ENCODE data around the gene PAEP. TPM values are rescaled to one million over a fixed set of nuclear protein-coding genes. Genes with fewer than 3 reads are reported as not detected.

Gene PAEP
- total RNA-seq, 1 donor from 2014 or later = 0.39 TPM

GRCh38 chr9:135602789-135603481 is 41.4 kb downstream of the PAEP start:
- no peak overlapping the region for H3K4me2 ChIP-seq (ENCODE audit: low read length)

GRCh38 chr9:135604437-135605237 is 43.1 kb downstream of the PAEP start:
- Histone ChIP-seq H3K4me3 (ENCODE audit: insufficient read depth, low read depth, low read length) (no peak overlapping the region), H3K9me3 (ENCODE audit: insufficient read depth, low read depth, low read length) (no peaks in the 10 kb centered on the region), H3K9ac (ENCODE audit: low read length) (no peak overlapping the region), H3K4me1 (ENCODE audit: insufficient read depth, low read length) (no peaks in the 10 kb centered on the region), H3K27me3 (ENCODE audit: insufficient read depth, low read length) (no peaks in the 10 kb centered on the region), H3K79me2 (ENCODE audit: insufficient read depth, low read length) (no peaks in the 10 kb centered on the region), H2AFZ (ENCODE audit: low read depth, low read length) (no peak overlapping the region), H3K36me3 (ENCODE audit: insufficient read depth, low read length) (no peaks in the 10 kb centered on the region), H4K20me1 (ENCODE audit: insufficient read depth, low read length) (no peaks in the 10 kb centered on the region), H3K27ac (ENCODE audit: low read depth, low read length) (no peak overlapping the region), H3K4me2 (ENCODE audit: low read length) (no peak overlapping the region)
- TF ChIP-seq EZH2 (IDR thresholded peaks at IDR 0.05; ENCODE audit: insufficient read depth, low read length) = no peak
- TF ChIP-seq CTCF (IDR thresholded peaks at IDR 0.05; ENCODE audit: insufficient read depth, low read depth, low read length) = no peak
- H3K27ac Mint-ChIP-seq (ENCODE audit: unreplicated experiment) = no peak overlapping the region
- no peak for DNase-seq (ENCODE audit: low read depth)
- H3K4me3 Mint-ChIP-seq (ENCODE audit: unreplicated experiment) = no peak overlapping the region
- no peaks in the 10 kb centered on the region for H3K36me3 Mint-ChIP-seq (ENCODE audit: low read depth, unreplicated experiment)
- no peaks in the 10 kb centered on the region for H3K9me3 Mint-ChIP-seq (ENCODE audit: unreplicated experiment)
- H3K27me3 Mint-ChIP-seq (ENCODE audit: low read depth, unreplicated experiment) = peaks cover 21% of the 10 kb centered on the region
- FAIRE-seq = no peak
- H3K4me1 Mint-ChIP-seq (ENCODE audit: low read depth, unreplicated experiment) = no peaks in the 10 kb centered on the region

More at GRCh38 chr9:135602789-135603481, 41.4 kb downstream of the PAEP start:
- Mint-ChIP-seq H3K27ac (ENCODE audit: unreplicated experiment) (no peak overlapping the region), H3K27me3 (ENCODE audit: low read depth, unreplicated experiment) (peaks cover 17% of the 10 kb centered on the region), H3K36me3 (ENCODE audit: low read depth, unreplicated experiment) (no peaks in the 10 kb centered on the region), H3K4me1 (ENCODE audit: low read depth, unreplicated experiment) (no peaks in the 10 kb centered on the region), H3K9me3 (ENCODE audit: unreplicated experiment) (no peaks in the 10 kb centered on the region), H3K4me3 (ENCODE audit: unreplicated experiment) (no peak overlapping the region)
- no peak overlapping the region for H2AFZ ChIP-seq (ENCODE audit: low read depth, low read length)
- TF ChIP-seq EZH2 (IDR thresholded peaks at IDR 0.05; ENCODE audit: insufficient read depth, low read length) (no peak), CTCF (IDR thresholded peaks at IDR 0.05; ENCODE audit: insufficient read depth, low read depth, low read length) (peak; percentile 68)
- no peaks in the 10 kb centered on the region for H3K79me2 ChIP-seq (ENCODE audit: insufficient read depth, low read length)
- no peaks in the 10 kb centered on the region for H3K9me3 ChIP-seq (ENCODE audit: insufficient read depth, low read depth, low read length)
- no peaks in the 10 kb centered on the region for H3K4me1 ChIP-seq (ENCODE audit: insufficient read depth, low read length)
- DNase-seq (ENCODE audit: low read depth) = peak; percentile 2
- no peak overlapping the region for H3K27ac ChIP-seq (ENCODE audit: low read depth, low read length)
- no peak for FAIRE-seq
- H3K27me3 ChIP-seq (ENCODE audit: insufficient read depth, low read length) = no peaks in the 10 kb centered on the region
- H3K9ac ChIP-seq (ENCODE audit: low read length) = no peak overlapping the region
- no peaks in the 10 kb centered on the region for H4K20me1 ChIP-seq (ENCODE audit: insufficient read depth, low read length)
- H3K4me3 ChIP-seq (ENCODE audit: insufficient read depth, low read depth, low read length) = no peak overlapping the region
- H3K36me3 ChIP-seq (ENCODE audit: insufficient read depth, low read length) = no peaks in the 10 kb centered on the region

Measured in astrocyte (in vitro differentiated cells and primary cell).